Measurements from ENCODE around the gene WRNIP1.

The WRNIP1 gene

GRCh38 chr6:2806644-2807043 is 41.5 kb downstream of the WRNIP1 start:
- Histone ChIP-seq H3K9me3 (no peaks in the 10 kb centered on the region; the same call in 1 of the 2 replicates), H3K4me3 (ENCODE audit: low read depth, low read length) (no peak overlapping the region), H3K36me3 (no peaks in the 10 kb centered on the region), H3K4me1 (no peaks in the 10 kb centered on the region), H3K27me3 (no peaks in the 10 kb centered on the region)
- TF ChIP-seq CTCF (IDR thresholded peaks at IDR 0.05; ENCODE audit: low read depth, low read length): no peak
- DNase-seq: no peak

- TF ChIP-seq CTCF (IDR thresholded peaks at IDR 0.05; ENCODE audit: low read depth, low read length): no peak
- no peaks in the 10 kb centered on the region for H3K9me3 ChIP-seq
- no peak for DNase-seq
- no peaks in the 10 kb centered on the region for H3K36me3 ChIP-seq
- no peaks in the 10 kb centered on the region for H3K4me1 ChIP-seq
- H3K27me3 ChIP-seq: no peaks in the 10 kb centered on the region
- no peak overlapping the region for H3K4me3 ChIP-seq (ENCODE audit: low read depth, low read length)
These were observed 42.3 kb downstream of the WRNIP1 start for GRCh38 chr6:2807342-2808090.

- Histone ChIP-seq H3K4me3 (ENCODE audit: low read depth, low read length) (no peak overlapping the region), H3K4me1 (no peaks in the 10 kb centered on the region), H3K27me3 (no peaks in the 10 kb centered on the region), H3K9me3 (no peaks in the 10 kb centered on the region), H3K36me3 (no peaks in the 10 kb centered on the region)
- TF ChIP-seq CTCF (IDR thresholded peaks at IDR 0.05; ENCODE audit: low read depth, low read length): no peak
- no peak for DNase-seq
These were observed 43.8 kb downstream of the WRNIP1 start for GRCh38 chr6:2809015-2809414.

GRCh38 chr6:2810092-2810671 is 45.0 kb downstream of the WRNIP1 start:
- no peak for DNase-seq
- Histone ChIP-seq H3K9me3 (no peaks in the 10 kb centered on the region), H3K36me3 (no peaks in the 10 kb centered on the region)

GRCh38 chr6:2812695-2813094 is 47.5 kb downstream of the WRNIP1 start:
- no peaks in the 10 kb centered on the region for H3K4me1 ChIP-seq
- H3K36me3 ChIP-seq: no peaks in the 10 kb centered on the region
- no peaks in the 10 kb centered on the region for H3K27me3 ChIP-seq
- no peak for TF ChIP-seq CTCF (IDR thresholded peaks at IDR 0.05; ENCODE audit: low read depth, low read length)
- no peak overlapping the region for H3K4me3 ChIP-seq (ENCODE audit: low read depth, low read length)
- H3K9me3 ChIP-seq: no peaks in the 10 kb centered on the region
- no peak for DNase-seq

More at GRCh38 chr6:2810092-2810671, 45.0 kb downstream of the WRNIP1 start:
- no peak overlapping the region for H3K4me3 ChIP-seq (ENCODE audit: low read depth, low read length)
- H3K4me1 ChIP-seq: no peaks in the 10 kb centered on the region
- H3K27me3 ChIP-seq: no peaks in the 10 kb centered on the region
- TF ChIP-seq CTCF (IDR thresholded peaks at IDR 0.05; ENCODE audit: low read depth, low read length): no peak

- Histone ChIP-seq H3K9me3 (no peaks in the 10 kb centered on the region), H3K4me1 (no peaks in the 10 kb centered on the region), H3K36me3 (no peaks in the 10 kb centered on the region), H3K4me3 (ENCODE audit: low read depth, low read length) (no peak overlapping the region), H3K27me3 (no peaks in the 10 kb centered on the region)
- DNase-seq: no peak
- no peak for TF ChIP-seq CTCF (IDR thresholded peaks at IDR 0.05; ENCODE audit: low read depth, low read length)
These were observed 51.0 kb downstream of the WRNIP1 start for GRCh38 chr6:2816158-2816557.

All from BE2C (cell line).